HepG2 (cell line): ENCODE data around the gene OR1E1. TPM values are rescaled to one million over a fixed set of nuclear protein-coding genes. Genes with fewer than 3 reads are reported as not detected.

Experiments
- AGO1 ChIP-seq: fragments of 200-400 bp; formaldehyde crosslinking; IDR thresholded peaks from 2 replicates; pipeline ENCODE4 v1.6.1; 2017; ENCODE audit warnings: mild to moderate bottlenecking, low read depth, low read length, moderate library complexity; ENCODE audit not compliant: poor library complexity, severe bottlenecking
- AKNA ChIP-seq: sonication (generic); formaldehyde crosslinking; IDR thresholded peaks from 2 replicates; pipeline ENCODE4 v1.4.0; 2020; ENCODE audit warnings: missing genetic modification reagents, borderline replicate concordance
- HBP1 ChIP-seq: IDR thresholded peaks from 2 replicates; pipeline ENCODE4 v1.6.1; 2016; ENCODE audit warnings: low read depth, control low read depth
- MED1 ChIP-seq: sonication (generic); formaldehyde crosslinking; IDR thresholded peaks from 2 replicates; pipeline ENCODE4 v1.4.0; 2020; ENCODE audit warnings: missing genetic modification reagents
- RCOR2 ChIP-seq: IDR thresholded peaks from 2 replicates; pipeline ENCODE4 v1.6.1; 2016; ENCODE audit warnings: missing biosample characterization, missing genetic modification reagents
- ZBTB14 ChIP-seq: sonication (generic); formaldehyde crosslinking; IDR thresholded peaks from 2 replicates; pipeline ENCODE4 v1.4.0; 2020; ENCODE audit warnings: missing genetic modification reagents
- ZFAT ChIP-seq: sonication (generic); formaldehyde crosslinking; conservative IDR thresholded peaks from 2 replicates; pipeline ENCODE4 v1.8.1; 2023; ENCODE audit warnings: missing genetic modification reagents, inconsistent platforms
- ZNF136 ChIP-seq: sonication (generic); formaldehyde crosslinking; IDR thresholded peaks from 2 replicates; pipeline ENCODE4 v1.8.1; 2022; ENCODE audit warnings: low read depth, mild to moderate bottlenecking, moderate library complexity, missing genetic modification reagents
- ZNF557 ChIP-seq: sonication (generic); formaldehyde crosslinking; IDR thresholded peaks from 2 replicates; pipeline ENCODE4 v1.4.0; 2020; ENCODE audit warnings: missing genetic modification reagents
- ZNF564 ChIP-seq: sonication (generic); formaldehyde crosslinking; IDR thresholded peaks from 2 replicates; pipeline ENCODE4 v1.8.1; 2023; ENCODE audit warnings: mild to moderate bottlenecking, missing genetic modification reagents
- ZNF747 ChIP-seq: sonication (generic); formaldehyde crosslinking; IDR thresholded peaks from 2 replicates; pipeline ENCODE4 v1.8.1; 2023; ENCODE audit warnings: missing genetic modification reagents, mild to moderate bottlenecking, borderline replicate concordance
- polyA plus RNA-seq, 8 experiments: library from polyadenylated mRNA; depleted of rRNA in 3 of 8; stranded (reverse) in 7 of 8; unstranded in 1 of 8; fragments of >200 nt; fragmentation: Illumina TruSeq in 4 of 8; extraction: Trizol in 4 of 8; gene quantifications; 2 replicates each; pipeline versions ENCODE4 v1.2.1 to v1.2.3, GENCODE V29; 2011 to 2016; ENCODE audit warnings: low read depth in 4 of 8, missing spikeins in 1 of 8, mixed read lengths in 1 of 8; ENCODE audit not compliant: insufficient read depth in 1 of 8
- total RNA-seq, 5 experiments: library from RNA; depleted of rRNA; stranded (reverse); fragments of >200 nt; fragmentation: Illumina TruSeq; extraction: Trizol; gene quantifications; 2 replicates each; pipeline ENCODE4 v1.2.3, GENCODE V29; 2016; ENCODE audit warnings: low read depth in 1 of 5
- TF ChIP-seq, protein P1 (sequence below): IDR thresholded peaks from 2 replicates; pipeline ENCODE4 v1.6.1; 2016; ENCODE audit warnings: missing genetic modification reagents, missing compliant biosample characterization
- TF ChIP-seq, protein P2 (sequence below): sonication (generic); formaldehyde crosslinking; IDR thresholded peaks from 2 replicates; pipeline ENCODE4 v1.5.0; 2020; ENCODE audit warnings: missing genetic modification reagents

OR1E1 gene
- total and polyA plus RNA-seq, 2 of the 13 experiments (the other 11 are each of a cell fraction or from before 2014, with no cell fraction given) = not detected

DNA sequence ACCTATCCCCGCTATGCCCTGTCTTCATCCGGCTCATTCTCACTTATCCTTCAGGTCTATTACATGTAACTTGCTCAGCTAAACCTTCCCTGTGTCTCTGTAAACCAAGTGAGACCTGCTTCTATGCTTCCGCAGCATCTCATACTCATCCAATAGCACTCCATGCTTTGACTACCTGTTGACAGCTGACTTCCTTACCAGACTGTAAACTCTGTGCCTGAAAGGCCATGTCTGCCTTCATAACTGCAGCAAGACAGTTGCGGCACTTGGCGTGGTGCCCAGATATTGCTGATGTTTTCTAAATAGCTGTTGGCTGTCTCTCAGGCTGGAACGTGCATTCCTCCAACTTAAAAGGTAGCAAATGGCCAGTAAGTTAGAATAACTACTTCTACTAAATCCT lies 1.8 kb upstream of the OR1E1 start (continued):
- TF ChIP-seq ZNF564 (CRISPR knock-in tag) = no peak
- TF ChIP-seq AKNA (CRISPR knock-in tag) = no peak
- TF ChIP-seq, protein P1, sequence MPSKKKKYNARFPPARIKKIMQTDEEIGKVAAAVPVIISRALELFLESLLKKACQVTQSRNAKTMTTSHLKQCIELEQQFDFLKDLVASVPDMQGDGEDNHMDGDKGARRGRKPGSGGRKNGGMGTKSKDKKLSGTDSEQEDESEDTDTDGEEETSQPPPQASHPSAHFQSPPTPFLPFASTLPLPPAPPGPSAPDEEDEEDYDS = no peak
- TF ChIP-seq ZNF136 (CRISPR knock-in tag) = no peak
- TF ChIP-seq ZNF557 = no peak
- no peak for TF ChIP-seq ZBTB14
- TF ChIP-seq ZFAT (CRISPR knock-in tag) = no peak
- no peak for TF ChIP-seq ZNF747 (CRISPR knock-in tag)
- TF ChIP-seq MED1 = no peak
- TF ChIP-seq, protein P2, sequence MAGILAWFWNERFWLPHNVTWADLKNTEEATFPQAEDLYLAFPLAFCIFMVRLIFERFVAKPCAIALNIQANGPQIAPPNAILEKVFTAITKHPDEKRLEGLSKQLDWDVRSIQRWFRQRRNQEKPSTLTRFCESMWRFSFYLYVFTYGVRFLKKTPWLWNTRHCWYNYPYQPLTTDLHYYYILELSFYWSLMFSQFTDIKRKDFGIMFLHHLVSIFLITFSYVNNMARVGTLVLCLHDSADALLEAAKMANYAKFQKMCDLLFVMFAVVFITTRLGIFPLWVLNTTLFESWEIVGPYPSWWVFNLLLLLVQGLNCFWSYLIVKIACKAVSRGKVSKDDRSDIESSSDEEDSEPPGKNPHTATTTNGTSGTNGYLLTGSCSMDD (CRISPR knock-in tag) = no peak
- no peak for TF ChIP-seq RCOR2 (CRISPR knock-in tag)
- no peak for TF ChIP-seq HBP1 (CRISPR knock-in tag)
- no peak for TF ChIP-seq AGO1
